Dermis microvascular lymphatic vessel endothelial cell (primary cell): ENCODE measurements around the gene CDH12. TPM values are rescaled to one million over a fixed set of nuclear protein-coding genes. Genes with fewer than 3 reads are reported as not detected.
"Not testable (repeated sequence)": the region's sequence is repeated elsewhere in the genome, so short reads cannot be mapped to it uniquely, and the experiment has no call there.

ENCODE experiments used
- DNase-seq, 2 donors: peaks; one replicate each; pipeline versions ENCODE4 v3.0.0 to v3.0.0-alpha.2; 2010; ENCODE audit warnings: low read depth in 2 of 2
- total RNA-seq: library from RNA; depleted of rRNA; stranded (reverse); fragments of >200 nt; gene quantifications from 2 replicates; pipeline ENCODE4 v1.2.1, GENCODE V29; 2014

Gene CDH12
- not detected in 2 replicates for total RNA-seq

DNA sequence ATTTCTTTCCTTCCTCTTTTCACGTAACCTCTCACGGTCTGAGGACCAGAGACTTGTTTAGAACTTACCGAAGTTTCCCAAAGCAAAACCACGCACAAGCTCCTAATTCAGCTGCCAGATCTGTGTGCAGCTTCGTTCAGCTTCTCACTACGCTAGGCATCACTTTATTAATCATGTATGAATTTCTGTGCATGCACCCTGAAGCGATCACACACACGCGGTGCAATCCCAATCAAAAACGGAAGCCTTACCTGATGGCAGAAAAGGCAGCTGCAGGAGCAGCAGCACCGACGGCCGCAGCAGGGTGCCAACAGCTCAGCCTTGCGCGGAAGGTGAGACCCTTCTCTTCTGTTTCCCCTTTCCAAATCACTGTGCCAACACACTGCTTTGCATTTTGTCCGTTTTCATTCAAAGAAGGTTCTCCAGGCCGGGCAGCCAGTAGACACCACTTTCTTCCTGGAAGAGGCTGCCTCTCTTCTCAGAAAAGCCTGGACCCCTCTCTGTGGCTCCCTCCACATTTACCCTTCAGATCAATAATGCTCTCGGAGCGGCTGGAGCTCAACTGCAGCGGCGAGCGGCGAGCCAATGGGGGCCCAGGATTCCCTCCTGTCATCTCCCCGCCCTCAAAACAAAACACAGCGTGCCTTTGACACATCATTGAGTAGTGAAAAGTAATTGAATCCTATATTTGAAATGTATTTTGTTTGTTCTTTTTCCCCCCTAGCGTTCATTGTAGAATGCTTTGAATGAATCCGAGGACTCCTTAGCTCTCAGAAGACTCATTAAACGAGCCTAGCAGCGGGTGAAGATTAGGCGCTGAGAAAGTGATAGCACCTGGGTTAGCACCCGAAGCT, at the start of gene CDH12:
TSS of gene CDH12 (minus strand) at position 538 of the 854 bp plus-strand sequence.
- DNase-seq, result no peak

DNA sequence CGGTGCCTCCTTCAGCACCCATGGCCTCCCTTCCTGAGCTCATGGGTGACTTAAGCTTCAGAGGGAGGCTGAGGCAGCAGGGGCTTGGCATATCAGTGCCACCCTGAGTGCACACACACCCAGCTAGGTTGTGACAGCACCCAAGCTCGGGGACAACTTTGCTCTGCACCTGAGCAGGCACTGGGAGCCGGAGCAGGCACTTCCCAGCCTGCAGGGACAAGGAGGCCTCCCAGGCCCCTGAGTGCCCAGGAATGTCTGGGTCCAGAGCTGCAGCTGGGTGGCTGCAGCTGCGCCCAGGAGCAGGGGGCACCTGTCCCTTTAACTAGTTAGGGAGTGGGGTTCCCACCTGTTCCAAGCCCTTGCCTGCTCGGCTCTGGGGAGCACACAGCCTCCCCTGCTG, 48.7 kb upstream of the CDH12 start:
- DNase-seq, result no peak

DNA sequence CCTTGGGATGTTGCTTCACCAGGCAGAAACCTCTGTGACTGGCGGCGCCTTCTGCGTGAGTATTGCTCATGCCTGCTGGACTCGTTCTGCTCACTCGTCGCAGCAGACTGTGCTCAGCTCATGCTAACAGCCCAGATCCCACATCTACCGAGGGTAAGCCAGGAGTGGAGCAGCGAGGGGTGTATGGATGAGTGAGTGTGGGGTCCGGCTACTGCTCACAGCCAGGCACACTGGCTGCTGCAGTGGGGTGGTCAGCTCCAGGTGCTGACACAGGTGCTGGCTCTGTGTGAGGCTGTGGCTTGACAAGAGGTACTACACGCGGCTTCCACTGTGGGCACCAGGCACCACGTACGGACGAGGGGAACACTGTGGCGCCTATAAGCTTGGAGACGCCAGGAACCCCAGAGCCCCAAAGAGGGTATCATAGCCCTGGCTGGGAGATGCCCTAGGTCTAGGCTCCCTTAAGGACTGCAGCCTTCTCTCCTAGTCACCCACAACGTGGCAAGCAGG, 47.7 kb upstream of the CDH12 start:
- DNase-seq, result no peak

DNA sequence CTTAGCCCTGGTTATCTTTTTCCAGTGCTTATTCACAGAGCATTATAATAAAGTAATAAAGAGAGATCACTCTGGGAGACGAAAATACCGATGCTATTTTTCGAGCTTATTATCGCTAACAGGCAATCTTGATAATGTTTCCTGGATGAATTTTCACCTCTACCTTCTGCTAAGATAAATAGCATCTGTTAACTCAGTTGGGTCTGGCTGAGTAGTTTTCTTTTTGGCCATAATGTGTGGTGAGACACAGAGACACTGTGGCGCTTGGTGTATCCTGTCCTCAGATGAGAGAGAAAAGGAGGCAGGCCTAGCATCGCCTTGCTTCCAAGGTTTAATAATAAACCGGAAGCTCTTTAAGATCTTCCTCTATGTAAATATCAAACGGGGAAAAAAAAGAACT, 46.2 kb upstream of the CDH12 start:
- DNase-seq, result no peak

DNA sequence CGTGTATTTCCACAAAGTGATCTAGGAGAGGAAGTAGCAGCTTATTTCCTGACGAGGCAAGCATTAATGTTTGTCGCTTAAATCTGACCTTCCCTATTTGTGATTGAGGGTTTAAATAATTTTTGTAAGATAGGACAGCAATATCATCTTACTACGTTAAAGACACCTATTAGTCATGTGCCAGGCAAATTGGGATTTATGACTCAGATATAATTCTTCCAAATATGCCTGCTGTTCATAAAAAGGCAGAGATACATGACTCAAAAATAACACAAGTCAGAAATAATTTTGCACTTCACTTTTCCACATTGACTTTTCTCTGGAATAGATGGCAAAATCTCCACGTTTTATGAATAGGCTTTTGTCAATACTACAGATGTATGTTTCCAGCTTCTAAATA, 43.0 kb upstream of the CDH12 start:
- no peak for DNase-seq

DNA sequence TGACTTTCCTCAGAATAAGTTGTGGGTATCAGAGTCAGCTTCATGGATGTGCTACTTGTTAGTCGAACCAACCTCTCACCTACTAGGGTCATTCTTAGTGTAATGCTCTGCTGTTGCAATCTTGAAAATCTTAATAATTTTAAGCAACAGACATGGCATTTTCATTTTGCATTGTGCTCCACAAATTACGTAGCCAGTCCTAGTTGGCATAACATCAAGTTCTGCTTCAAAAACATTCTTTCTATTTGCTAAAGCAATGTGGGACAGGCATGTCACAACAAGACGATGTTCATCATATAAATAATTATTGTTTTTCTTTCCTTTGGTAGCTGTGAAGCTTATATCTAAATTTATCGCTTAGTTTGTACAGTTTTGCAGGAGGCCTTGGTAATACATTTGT, 39.3 kb upstream of the CDH12 start:
- DNase-seq, result no peak

DNA sequence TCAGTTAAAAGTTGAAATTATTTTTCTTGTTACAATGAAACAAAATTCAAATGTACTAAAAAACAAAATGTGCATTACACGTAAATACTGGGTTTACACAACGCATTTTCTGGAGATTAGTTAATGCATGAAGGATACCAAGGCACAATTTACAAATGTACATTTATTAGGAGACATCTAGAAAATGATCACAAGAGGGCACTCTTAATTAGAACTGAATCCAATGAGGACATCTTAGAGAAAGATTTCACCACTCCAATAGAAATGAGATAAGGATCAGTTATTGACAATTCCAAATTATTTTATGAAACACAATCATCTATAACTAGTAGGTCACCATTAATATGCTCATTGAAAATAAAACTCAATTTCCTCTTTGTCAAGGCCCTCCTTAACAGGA, 36.6 kb upstream of the CDH12 start:
- no peak for DNase-seq

DNA sequence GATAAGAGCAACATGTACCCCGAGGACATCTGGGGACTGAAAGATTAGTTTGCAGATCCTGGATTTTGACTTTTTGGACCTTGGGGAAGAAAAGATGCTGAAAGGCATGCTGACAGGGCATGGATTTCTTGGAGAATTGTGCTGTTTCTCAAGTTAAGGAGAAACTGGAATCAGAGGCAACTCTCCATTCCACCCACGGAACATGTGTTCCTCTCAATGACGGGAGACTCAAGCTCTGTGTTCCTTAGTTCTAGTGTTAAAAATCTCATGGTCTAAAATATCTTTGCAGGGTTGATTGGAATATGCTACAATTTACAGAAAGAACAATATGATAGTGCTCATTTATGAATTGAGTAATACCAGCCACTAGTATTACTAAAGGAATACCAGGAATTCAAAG, 34.4 kb upstream of the CDH12 start:
- DNase-seq, result no peak

DNA sequence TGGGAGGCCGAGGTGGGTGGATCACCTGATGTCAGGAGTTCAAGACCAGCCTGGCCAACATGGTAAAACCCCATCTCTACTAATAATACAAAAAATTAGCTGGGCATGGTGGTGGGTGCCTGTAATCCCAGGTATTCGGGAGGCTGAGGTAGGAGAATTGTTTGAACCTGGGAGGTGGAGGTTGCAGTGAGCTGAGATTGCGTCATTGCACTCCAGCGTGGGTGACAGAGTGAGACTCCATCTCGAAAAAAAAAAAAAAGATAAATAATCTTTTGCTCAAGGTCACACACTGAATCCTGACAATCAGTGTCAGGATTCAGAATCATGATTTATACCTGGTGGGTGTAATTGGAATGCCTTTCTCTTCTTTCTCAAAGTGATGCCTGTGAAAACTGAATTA, 5.8 kb upstream of the CDH12 start:
- DNase-seq, result not testable (repeated sequence)

DNA sequence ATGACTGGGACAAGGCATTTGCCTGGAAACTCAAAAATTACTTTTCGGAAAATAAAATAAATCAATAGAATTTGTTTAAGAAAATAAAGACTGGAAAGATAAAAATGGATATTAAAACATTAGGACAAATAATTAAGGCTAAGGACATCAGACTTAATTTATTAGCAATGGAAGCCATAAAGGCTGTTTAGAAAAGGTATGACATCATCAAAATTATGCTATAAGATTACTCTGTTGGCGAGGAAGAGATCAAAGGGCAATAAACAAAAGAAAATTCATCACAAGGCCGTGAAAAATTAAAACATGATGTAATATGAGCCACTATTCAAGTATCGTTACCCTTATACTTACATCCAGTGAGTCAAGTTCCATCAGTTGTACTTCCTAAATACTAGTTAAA, 2.7 kb upstream of the CDH12 start:
- DNase-seq, result no peak

DNA sequence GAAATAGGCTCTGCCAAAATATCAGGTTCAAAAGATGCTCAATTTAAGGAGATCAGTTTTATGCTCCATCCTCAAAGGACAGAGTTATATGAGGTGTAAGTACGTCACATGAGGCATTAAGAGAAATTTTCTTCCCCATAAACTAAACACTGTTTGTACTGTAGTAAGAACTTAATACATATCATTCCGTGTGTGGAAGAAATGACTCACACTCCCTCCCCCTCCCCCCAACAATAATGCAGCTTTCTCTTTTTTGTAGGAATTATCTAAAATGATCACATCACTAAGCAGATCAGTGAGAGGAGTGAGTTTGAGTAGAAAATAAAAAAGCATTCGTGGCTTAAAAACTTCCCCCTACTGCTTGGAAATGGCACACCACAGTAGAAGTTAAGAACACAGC, 2.2 kb downstream of the CDH12 start:
- DNase-seq, result no peak

DNA sequence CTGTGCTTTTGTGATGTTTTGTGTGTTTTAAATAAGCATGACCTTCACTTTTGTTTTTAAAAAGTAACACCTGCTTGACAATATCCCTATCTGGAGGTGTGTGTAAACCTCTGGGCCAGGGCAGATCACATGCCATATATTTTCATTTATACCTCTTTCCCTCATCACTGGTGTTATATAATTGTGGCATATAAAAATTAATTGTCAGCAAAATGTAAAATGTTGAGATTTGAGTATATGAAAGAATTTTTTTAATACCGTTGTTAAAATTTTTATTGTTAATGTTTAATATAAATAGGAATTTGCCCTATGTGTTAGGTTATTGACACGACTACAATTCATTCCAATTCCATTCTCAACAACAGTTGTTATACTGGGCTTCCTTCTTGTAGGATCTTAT, 6.5 kb downstream of the CDH12 start:
- DNase-seq, result no peak

DNA sequence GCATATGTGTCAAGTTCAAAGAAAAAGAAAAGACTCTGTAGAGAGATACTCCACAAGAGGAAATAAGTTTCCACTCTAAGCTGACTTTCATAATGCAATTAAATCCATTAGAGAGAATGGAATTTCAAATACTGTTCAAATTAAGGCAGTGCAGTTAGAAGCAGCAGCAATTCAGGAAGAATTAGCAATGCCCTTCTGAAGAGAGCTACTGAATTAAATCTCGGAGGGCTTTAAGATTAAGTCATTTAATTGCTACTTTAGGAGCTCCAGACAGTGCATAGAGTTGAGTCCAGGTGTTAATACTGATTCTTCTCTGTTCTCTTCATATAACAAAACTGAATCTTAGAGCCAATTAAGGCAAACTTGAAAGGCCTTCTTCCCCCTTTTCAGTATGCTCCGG, 8.5 kb downstream of the CDH12 start:
- DNase-seq, result no peak

DNA sequence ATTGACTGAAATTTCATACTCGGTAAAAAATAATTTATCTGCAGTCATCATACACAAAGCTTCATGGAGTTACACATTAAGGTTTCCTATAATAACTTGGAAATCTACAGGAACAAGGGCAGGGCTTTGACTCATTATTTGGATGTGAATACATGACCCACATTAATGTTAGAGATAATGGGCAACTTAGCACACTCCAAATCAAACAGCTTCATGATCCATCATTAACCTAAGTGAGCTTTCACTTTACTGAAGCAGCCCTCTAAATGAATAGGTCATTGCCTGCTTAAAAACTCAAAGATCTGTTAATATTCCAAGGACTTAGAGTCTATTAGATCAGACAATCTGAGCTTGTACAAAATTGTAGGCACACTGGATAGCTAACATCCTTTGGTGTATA, 9.0 kb downstream of the CDH12 start:
- DNase-seq, result no peak

DNA sequence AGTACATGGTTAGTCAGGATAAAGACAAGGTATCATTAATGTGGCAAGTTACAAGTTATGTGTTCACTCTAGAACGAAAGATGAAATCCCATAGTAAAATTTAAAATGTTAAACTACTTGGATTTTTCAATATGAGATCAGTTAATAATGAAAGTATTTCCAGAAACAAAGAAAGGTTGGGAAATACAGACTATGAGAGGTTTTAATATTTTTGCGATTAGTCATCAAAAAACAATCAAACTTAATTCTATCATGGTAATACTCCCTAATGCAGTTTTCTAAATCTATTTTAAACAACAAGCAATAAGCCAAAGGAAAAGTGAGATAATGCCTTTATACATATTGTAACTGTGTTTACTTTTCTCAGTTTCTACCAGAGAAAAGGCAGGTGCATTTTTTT, 10.6 kb downstream of the CDH12 start:
- DNase-seq, result no peak

DNA sequence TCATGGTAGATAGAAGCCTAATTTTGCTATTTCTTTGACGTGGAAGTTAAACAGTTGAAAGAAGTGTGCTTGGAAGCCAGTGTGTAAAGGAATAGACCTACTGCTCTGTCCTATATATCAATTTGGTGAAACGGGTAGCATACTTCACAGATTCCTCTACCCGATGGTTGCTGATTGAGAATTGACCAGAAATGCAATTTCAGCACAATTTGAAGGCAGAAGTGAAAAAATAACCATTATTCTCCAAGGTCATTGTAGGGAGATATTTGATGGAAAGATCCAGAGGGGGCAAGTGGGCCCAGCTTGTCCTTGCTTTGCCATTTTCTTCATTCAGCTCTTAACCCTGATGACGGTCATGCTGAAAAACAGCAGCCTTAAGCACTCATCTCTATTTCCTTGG, 15.3 kb downstream of the CDH12 start:
- DNase-seq, result no peak

DNA sequence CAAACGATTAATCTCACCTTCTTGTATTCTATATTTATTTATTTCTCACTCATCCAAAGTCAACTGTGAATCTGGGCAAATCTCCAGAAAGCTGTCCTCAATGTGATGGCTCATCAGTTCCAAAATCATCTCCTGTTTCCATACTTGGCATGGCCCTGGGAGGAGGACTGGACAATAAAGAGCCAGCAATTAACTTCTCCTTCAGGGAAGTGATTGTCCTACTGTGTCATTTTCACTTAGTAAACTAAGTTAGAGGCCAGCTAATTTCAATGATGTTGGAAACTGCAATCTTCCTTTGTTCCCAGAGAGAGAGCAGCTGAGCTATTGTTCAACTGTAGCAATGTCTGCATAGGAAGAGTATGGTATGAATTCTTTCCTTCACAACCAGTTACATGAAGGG, 17.5 kb downstream of the CDH12 start:
- DNase-seq, result no peak

DNA sequence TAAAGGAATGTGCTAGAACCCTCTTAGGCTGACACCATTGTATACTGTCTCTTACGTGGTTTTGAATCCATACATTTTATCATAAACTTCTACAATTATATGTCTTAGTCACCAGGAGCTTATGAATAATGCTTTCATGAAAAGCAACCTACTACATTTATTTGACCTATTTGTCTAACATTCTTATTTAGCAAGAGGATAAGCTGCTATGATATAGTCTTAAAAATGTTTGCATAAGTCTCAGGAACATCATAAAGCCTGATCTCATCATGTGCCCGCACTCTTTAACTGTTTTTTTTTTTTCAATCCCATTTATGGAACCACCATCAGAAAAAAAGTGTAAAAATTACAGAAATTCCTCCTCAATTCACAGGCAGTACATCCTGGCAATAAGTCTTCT, 59.7 kb downstream of the CDH12 start:
- DNase-seq, result no peak

DNA sequence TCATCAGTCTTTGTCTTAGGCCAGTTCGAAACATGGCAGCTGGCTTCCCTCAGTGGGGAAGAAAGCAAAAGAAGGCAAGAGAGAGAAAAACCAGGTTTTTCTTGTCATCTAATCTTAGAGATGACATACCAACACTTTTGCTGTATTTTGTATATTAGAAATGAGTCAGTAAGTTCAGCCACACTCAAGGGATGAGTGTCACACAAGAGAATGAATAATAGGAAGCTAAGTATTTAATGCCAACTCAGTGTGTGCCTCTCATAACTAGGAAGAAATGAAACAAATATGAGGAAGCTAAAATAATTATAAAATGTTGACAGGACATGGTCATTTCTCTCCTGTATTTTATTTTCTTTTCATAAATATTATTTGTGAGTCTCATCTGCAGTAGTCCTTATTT, 65.3 kb downstream of the CDH12 start:
- no peak for DNase-seq

DNA sequence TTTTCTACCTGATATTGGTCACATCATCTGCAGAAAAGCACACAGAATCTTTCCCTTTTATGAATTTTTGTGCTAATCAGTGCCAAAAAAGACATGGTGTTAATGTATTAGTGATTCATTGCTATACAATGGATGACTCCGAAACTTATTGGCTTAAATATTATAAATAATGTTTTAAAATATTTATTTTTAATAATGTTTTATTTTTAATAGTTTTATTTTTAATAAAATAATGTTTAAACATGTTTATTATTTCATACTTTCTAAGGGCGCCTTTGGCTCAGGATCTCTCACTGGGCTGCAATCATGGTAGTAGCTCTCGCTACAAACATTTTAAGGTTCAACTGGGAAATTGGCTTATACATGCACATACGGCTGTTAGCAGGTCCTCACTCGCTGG, 65.7 kb downstream of the CDH12 start:
- DNase-seq, result no peak

DNA sequence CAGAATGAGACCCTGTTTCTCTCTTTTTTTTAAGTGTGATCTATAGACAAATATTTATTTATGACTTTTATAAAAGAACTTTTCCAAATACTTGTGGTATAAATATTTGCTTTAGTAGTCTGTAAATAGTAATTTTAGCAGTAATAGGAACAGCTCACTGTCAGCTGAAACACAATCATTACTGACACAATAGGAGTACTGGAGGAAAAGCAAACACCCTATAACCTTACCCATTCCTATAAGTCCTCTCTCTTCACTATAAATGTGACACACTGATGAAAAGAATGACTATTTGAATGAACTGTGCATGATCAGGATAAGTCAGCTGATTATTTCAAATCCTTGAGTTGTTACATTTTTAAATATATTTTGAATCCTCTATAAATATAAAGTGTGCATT, 72.4 kb downstream of the CDH12 start:
- no peak for DNase-seq

DNA sequence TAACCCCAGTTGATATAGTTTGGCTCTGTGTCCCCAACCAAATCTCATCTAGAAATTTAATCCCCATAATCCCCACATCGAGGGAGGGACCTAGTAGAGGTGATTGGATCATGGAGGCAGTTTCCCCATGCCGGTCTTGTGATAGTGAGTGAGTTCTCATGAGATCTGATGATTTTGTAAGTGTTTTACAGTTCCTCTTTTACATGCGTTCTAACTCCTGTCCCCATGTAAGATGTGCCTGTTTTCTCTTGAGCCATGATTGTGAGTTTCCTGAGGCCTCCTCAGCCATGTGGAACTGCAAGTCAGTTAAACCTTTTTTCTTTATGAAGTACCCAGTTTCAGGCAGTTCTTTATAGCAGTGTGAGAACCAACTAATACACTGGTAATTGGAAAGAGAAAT, 73.6 kb downstream of the CDH12 start:
- DNase-seq, result no peak

DNA sequence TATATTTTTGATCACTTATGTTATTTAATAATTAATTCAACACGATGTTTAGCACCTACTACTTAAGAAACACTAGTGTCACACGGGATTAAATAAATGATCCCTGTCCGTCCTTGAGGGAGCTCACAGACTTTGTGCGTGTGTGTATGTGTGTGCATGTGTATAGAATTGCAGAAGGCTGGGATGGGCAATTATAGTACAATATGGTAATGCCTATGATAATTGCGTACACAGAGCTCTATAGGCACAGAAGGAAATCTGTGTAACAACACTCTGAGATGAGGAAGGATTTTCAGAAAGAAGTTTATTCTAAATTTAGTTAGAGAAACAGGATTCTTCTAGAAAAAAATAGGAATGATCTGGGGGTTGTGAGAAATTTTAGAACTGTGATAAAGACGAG, 76.9 kb downstream of the CDH12 start:
- DNase-seq, result no peak

DNA sequence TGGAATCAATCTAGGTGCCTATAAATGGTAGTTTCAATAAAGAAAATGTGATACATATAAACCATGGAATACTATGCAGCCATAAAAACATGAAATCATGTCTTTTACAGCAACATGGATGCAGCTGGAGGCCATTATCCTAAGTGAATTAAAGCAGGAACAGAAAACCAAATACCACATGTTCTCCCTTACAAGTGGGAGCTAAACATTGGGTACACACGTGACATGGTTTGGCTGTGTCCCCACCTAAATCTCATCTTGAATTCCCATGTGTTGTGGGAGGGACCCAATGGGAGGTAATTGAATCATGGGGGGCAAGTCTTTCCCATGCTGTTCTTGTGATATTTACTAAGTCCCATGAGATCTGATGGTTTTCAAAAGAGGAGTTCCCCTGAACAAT, 78.9 kb downstream of the CDH12 start:
- DNase-seq, result not testable (repeated sequence)
